Activated naive CD8-positive, alpha-beta T cell treated with anti-CD3 and anti-CD28 coated beads, Interleukin-2, amount 50 U/mL, for 24 hours (primary cell): ENCODE measurements around the gene RHOBTB1.
"Not testable (repeated sequence)": the region's sequence is repeated elsewhere in the genome, so short reads cannot be mapped to it uniquely, and the experiment has no call there.

Source experiments
- ATAC-seq: fragments of 150-1000 bp; cut with Tn5 transposase; one replicate; pipeline ENCODE4 v1.10.0; 2021
- DNase-seq: peaks from one replicate; pipeline ENCODE4 v3.0.0; 2021
- H3K27ac Mint-ChIP-seq: one replicate; pipeline ENCODE4 v1.8.0; 2021; ENCODE audit warnings: mild to moderate bottlenecking, mixed read lengths
- H3K27me3 Mint-ChIP-seq: one replicate; pipeline ENCODE4 v1.8.0; 2021; ENCODE audit warnings: mixed read lengths
- H3K36me3 Mint-ChIP-seq: one replicate; pipeline ENCODE4 v1.8.0; 2021; ENCODE audit warnings: low read depth, mixed read lengths
- H3K4me1 Mint-ChIP-seq: one replicate; pipeline ENCODE4 v1.8.0; 2021; ENCODE audit warnings: mixed read lengths
- H3K4me3 Mint-ChIP-seq: one replicate; pipeline ENCODE4 v1.8.0; 2021; ENCODE audit warnings: mild to moderate bottlenecking, moderate library complexity, mixed read lengths
- H3K9me3 Mint-ChIP-seq: one replicate; pipeline ENCODE4 v1.8.0; 2021; ENCODE audit warnings: mixed read lengths

The RHOBTB1 gene

DNA sequence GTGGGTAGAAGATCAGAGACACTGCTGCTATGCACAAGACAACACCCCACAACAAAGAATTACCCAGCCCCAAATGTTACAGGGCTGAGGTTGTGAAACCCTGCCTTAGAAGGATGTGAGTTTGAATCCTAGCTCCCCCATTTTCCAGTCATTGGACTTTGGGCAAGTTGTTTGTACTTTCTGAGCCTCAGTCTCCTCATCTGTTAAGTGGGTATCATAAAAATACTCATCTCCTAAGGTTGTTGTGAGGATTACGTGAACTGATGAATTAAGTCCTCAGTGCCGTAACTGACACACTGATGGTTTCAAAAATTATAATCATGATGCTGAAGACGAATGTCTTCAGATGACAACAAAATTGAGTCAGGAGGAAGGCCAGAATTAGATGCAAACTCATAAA, 30.3 kb downstream of the RHOBTB1 start:
- Mint-ChIP-seq H3K27ac (no peak overlapping the region), H3K36me3 (no peaks in the 10 kb centered on the region), H3K27me3 (no peaks in the 10 kb centered on the region), H3K9me3 (no peaks in the 10 kb centered on the region), H3K4me3 (no peak overlapping the region), H3K4me1 (peaks cover 11% of the 10 kb centered on the region)
- no peak for DNase-seq
- no peak for ATAC-seq

DNA sequence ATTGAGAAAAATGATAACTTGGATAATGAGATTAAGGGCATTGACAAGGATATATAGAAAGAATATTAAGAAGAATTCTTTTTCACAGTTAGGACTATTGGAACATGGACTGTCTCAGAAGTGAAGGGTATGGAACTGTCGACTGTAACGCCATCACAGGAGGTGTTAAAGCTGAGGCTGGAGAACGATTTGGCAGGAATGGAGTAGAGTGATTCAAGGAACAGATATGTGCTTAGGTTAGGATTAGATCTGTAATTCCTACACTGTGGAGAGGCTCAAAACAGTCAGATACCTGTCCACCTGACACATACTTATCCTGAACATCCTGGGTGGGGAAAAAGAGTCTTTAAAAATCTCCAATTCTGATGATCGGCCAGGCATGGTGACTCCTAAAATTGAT, 30.9 kb downstream of the RHOBTB1 start:
- Mint-ChIP-seq H3K4me1 (peaks cover 11% of the 10 kb centered on the region), H3K9me3 (no peaks in the 10 kb centered on the region), H3K36me3 (no peaks in the 10 kb centered on the region), H3K4me3 (no peak overlapping the region), H3K27ac (no peak overlapping the region), H3K27me3 (no peaks in the 10 kb centered on the region)
- DNase-seq = no peak
- ATAC-seq = no peak

DNA sequence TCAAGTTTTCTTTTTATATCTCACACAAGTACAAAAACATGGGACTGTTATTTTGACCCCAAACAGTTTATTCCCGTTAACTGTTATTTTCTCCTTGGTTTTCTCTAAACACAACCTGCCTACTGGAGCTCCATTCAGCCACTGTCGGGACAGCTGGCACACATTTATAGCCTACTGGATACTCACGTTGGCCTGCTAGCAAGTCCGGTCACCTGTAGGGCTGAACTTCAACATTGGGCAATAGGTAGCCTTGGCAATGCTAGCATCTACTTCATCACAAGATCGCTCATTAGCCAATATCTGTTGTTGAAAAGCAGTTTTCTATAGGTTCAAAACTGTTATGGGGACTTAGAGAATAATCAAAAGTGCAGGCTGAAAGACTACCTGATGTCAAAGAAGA, 32.3 kb downstream of the RHOBTB1 start:
- peaks cover 4% of the 10 kb centered on the region for H3K9me3 Mint-ChIP-seq
- ATAC-seq (no peak), DNase-seq (no peak)
- H3K27ac Mint-ChIP-seq = no peak overlapping the region
- no peak overlapping the region for H3K4me3 Mint-ChIP-seq
- H3K36me3 Mint-ChIP-seq = peaks cover 2% of the 10 kb centered on the region
- H3K4me1 Mint-ChIP-seq = peaks cover 11% of the 10 kb centered on the region
- no peaks in the 10 kb centered on the region for H3K27me3 Mint-ChIP-seq

DNA sequence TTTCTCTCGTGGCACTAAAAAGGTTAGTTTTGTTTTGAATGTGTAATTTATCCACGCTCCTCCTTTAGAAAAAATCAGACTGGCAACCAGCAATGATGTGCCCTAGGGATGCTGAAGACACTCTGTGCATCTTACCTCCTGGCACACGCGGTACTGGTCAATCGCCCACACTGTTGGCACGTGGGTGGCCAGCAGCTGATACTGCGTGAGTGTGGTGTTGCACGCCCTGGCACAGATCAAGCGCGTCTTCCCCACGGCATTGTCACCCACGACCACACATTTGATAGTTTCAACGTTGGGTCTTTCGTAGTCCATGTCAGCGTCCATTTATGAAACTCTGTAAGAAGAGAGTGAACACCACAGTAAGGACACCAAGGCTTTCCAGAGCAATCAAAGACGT, 32.8 kb downstream of the RHOBTB1 start:
- DNase-seq (no peak), ATAC-seq (no peak)
- no peaks in the 10 kb centered on the region for H3K27me3 Mint-ChIP-seq
- H3K4me1 Mint-ChIP-seq = peaks cover 11% of the 10 kb centered on the region
- H3K27ac Mint-ChIP-seq = no peak overlapping the region
- peaks cover 8% of the 10 kb centered on the region for H3K9me3 Mint-ChIP-seq
- peaks cover 2% of the 10 kb centered on the region for H3K36me3 Mint-ChIP-seq
- no peak overlapping the region for H3K4me3 Mint-ChIP-seq

DNA sequence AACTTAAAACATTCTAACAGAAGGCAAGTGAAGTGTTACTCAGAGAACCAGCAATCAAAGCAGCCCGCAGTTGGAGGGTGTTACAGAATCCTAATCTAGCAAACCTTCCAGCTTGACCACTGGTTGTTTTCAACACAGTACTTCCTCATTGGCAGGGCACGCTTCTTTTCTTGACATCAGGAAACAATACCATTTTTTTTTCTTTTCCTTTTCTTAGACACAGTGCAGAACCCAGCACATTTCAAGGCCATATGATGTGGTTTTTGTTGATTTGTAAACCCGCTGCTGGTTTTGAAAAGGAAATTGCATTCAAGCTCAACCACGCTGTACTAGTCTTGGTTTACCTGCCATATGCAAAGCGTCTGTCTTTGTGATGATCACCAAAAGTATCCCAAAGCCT, 33.4 kb downstream of the RHOBTB1 start:
- H3K4me3 Mint-ChIP-seq = no peak overlapping the region
- ATAC-seq (no peak), DNase-seq (no peak)
- H3K9me3 Mint-ChIP-seq = peaks cover 10% of the 10 kb centered on the region
- H3K36me3 Mint-ChIP-seq = peaks cover 2% of the 10 kb centered on the region
- H3K27ac Mint-ChIP-seq = no peak overlapping the region
- H3K27me3 Mint-ChIP-seq = no peaks in the 10 kb centered on the region
- H3K4me1 Mint-ChIP-seq = peaks cover 11% of the 10 kb centered on the region

DNA sequence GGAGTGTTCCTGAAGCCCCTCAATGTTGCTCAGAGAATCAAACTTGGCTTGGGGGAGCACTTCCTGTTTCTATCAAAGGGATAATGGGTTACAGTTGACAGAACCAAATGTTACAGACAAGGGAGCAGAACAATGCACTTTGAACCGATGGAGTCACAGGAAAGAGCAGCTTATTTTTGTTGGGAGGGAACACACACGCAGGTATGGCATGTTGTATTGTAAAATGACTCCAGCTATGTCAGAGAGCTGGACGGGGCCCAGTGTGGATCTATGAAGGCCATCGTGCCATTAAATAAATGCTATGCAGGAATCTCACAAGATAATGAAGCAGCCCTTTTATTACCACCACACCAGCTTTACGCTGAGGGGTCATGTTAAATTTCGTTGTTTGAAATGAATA, 35.1 kb downstream of the RHOBTB1 start:
- Mint-ChIP-seq H3K27me3 (no peaks in the 10 kb centered on the region), H3K27ac (no peak overlapping the region), H3K4me1 (peaks cover 11% of the 10 kb centered on the region), H3K9me3 (peaks cover 10% of the 10 kb centered on the region), H3K4me3 (no peak overlapping the region), H3K36me3 (peaks cover 2% of the 10 kb centered on the region)
- ATAC-seq (no peak), DNase-seq (no peak)

DNA sequence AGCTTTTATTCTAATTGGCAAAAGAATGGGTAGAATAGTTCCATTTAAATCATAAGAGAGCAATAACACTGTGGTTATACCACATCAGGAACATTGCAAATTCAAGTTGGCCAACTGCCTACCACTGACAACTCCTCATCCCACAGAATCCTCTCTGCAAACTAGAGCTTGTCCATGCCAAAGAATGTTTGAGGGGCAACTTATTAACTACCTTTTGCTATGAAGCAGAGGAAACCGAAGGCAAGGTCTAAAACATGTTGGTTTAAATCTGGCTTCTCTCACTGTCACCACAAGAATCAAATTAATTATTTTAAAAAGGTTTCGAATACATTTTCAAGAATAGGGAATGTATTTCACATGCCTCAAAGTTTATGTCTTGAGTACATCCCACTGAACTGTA, 36.0 kb downstream of the RHOBTB1 start:
- peaks cover 2% of the 10 kb centered on the region for H3K36me3 Mint-ChIP-seq
- DNase-seq (no peak), ATAC-seq (no peak)
- H3K27ac Mint-ChIP-seq = no peak overlapping the region
- peaks cover 11% of the 10 kb centered on the region for H3K4me1 Mint-ChIP-seq
- peaks cover 3% of the 10 kb centered on the region for H3K27me3 Mint-ChIP-seq
- peaks cover 10% of the 10 kb centered on the region for H3K9me3 Mint-ChIP-seq
- H3K4me3 Mint-ChIP-seq = no peak overlapping the region

DNA sequence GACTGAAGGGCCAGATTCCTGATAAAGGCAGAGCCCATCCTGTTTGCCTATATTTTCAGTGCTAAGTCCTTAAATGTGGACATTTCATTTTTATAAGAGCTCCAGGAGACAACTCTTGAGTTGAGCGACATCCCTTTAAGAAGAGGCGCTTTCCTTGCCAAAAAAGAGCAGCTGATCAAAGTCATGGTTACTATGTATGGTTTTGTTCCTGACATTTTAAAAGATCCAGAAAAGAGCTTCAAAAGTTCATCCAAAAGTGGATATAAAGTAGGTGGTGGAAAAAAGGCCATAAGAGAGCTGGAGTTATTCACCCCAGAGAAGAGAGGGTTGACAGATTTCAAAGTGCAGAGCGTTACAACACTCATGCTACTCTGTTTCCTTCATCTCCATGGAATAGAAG, 36.7 kb downstream of the RHOBTB1 start:
- H3K9me3 Mint-ChIP-seq = peaks cover 10% of the 10 kb centered on the region
- DNase-seq (no peak), ATAC-seq (no peak)
- peaks cover 11% of the 10 kb centered on the region for H3K4me1 Mint-ChIP-seq
- peaks cover 2% of the 10 kb centered on the region for H3K36me3 Mint-ChIP-seq
- H3K27ac Mint-ChIP-seq = no peak overlapping the region
- H3K4me3 Mint-ChIP-seq = no peak overlapping the region
- H3K27me3 Mint-ChIP-seq = peaks cover 3% of the 10 kb centered on the region

DNA sequence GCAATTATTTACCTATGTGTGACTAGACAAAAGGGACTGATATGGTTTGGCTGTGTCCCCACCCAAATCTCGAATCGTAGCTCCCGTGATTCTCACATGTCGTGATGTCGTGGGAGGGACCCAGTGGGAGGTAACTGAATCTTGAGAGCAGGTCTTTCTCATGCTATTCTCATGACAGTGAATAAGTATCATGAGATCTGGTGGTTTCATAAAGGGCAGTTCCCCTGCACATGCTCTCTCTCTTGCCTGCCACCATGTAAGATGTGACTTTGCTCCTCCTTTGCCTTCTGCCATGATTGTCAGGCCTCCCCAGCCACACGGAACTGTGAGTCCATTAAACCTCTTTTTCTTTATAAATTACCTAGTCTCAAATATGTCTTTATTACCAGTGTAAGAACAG, 37.2 kb downstream of the RHOBTB1 start:
- not testable (repeated sequence) for DNase-seq, ATAC-seq, H3K27me3 Mint-ChIP-seq, H3K27ac Mint-ChIP-seq, H3K4me3 Mint-ChIP-seq, H3K36me3 Mint-ChIP-seq
- Mint-ChIP-seq H3K4me1 (peaks cover 11% of the 10 kb centered on the region), H3K9me3 (peaks cover 10% of the 10 kb centered on the region)

DNA sequence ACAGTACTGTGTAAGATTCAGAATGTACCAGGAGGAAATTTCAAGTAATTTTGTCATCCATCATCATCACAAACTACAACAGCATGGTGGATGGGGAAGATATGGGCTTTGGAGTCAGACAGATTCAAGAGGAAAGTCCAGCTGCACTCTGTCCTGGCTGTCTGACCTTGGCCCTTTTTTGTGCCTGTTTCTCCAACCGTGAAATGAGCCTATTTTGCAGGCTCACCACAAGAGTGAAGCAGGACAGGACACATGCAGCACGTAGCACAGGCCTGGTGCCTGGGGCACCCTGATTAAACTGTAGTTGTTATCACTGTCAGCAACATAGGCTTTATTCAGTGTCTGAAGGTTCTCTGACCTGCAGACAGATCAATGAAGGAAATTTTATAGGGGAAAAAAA, 37.6 kb downstream of the RHOBTB1 start:
- no peak overlapping the region for H3K27ac Mint-ChIP-seq
- no peak for ATAC-seq

DNA sequence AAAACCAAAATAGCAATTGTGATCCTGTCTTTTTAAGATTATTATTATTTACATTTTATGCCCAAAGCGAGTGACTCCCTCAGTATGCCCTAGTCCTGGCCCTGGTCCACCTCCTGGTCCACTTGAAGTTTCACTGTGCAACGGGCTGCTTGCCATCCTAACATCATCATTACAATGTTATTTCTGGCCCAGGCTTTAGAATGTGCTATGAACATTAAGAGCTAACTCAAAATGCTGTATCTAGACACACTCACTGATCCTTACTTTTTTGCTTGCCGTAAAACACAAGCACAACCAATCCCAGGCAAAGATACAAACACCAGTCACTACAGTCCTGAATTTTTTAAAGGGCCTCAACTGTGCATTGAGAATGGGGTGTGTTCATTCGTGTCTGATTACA, 38.4 kb downstream of the RHOBTB1 start:
- ATAC-seq (no peak), DNase-seq (no peak)
- Mint-ChIP-seq H3K27me3 (peaks cover 3% of the 10 kb centered on the region), H3K9me3 (peaks cover 10% of the 10 kb centered on the region), H3K36me3 (peaks cover 2% of the 10 kb centered on the region), H3K4me3 (no peak overlapping the region), H3K4me1 (peaks cover 3% of the 10 kb centered on the region), H3K27ac (no peak overlapping the region)

More for the DNA sequence above, 37.6 kb downstream of the RHOBTB1 start:
- Mint-ChIP-seq H3K36me3 (peaks cover 2% of the 10 kb centered on the region), H3K4me3 (no peak overlapping the region), H3K4me1 (peaks cover 10% of the 10 kb centered on the region), H3K27me3 (peaks cover 3% of the 10 kb centered on the region), H3K9me3 (peaks cover 10% of the 10 kb centered on the region)
- no peak for DNase-seq

DNA sequence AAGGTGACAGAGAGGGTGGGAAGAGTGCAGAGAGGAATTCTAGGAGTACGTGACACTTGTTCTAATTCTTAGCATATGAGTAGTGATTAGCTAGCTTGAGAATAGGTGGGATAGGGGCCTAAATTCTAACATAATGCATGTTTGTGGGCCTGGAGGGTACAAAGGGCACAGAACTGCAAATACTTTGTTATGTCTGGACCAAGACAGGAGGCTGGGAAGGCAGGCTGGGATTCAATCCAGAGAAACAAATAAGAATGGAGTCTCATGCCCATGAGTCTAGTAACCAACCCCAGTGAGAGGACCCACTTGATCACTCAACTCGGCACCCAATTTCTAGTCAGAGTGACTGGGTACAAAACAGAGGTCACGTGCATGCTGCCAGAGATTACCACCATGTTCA, 40.9 kb downstream of the RHOBTB1 start:
- no peaks in the 10 kb centered on the region for H3K4me1 Mint-ChIP-seq
- ATAC-seq (no peak), DNase-seq (no peak)
- H3K27ac Mint-ChIP-seq = no peak overlapping the region
- H3K27me3 Mint-ChIP-seq = peaks cover 3% of the 10 kb centered on the region
- peaks cover 10% of the 10 kb centered on the region for H3K9me3 Mint-ChIP-seq
- peaks cover 2% of the 10 kb centered on the region for H3K36me3 Mint-ChIP-seq
- no peak overlapping the region for H3K4me3 Mint-ChIP-seq

DNA sequence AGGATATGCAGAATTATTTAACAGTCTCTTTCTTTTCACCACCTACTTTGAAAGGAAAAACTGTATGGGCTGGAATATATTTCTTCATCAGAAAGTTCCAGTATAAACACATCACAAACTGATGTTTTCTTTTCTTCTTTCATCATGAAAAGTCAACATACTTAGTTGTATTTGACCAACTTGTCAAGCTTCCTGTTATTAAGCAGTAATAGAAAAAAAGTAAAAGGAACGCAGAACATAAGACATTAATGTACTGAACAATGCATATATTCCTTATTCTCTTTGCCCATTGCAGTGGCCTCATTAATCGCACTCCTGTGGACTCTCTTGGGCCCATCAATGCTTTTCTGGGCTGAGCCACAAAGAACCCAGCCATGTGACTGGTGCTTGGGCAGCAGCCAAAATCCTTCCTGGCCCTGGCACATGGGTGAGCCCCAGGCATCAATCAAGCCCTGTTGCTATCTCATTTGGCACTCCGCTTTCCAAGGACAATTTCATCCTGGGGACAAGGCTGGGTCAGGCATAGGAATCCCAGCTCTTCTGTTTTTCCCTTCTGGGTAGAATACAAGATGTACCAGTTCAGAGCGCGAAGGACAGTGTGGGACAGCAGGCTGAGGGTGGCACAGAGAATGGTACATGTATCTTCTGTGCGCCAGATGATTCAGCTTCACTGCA, 42.3 kb downstream of the RHOBTB1 start:
- Mint-ChIP-seq H3K4me1 (no peaks in the 10 kb centered on the region), H3K27ac (no peak overlapping the region), H3K4me3 (no peak overlapping the region), H3K27me3 (peaks cover 3% of the 10 kb centered on the region), H3K9me3 (peaks cover 7% of the 10 kb centered on the region), H3K36me3 (no peaks in the 10 kb centered on the region)
- DNase-seq (no peak), ATAC-seq (no peak)

DNA sequence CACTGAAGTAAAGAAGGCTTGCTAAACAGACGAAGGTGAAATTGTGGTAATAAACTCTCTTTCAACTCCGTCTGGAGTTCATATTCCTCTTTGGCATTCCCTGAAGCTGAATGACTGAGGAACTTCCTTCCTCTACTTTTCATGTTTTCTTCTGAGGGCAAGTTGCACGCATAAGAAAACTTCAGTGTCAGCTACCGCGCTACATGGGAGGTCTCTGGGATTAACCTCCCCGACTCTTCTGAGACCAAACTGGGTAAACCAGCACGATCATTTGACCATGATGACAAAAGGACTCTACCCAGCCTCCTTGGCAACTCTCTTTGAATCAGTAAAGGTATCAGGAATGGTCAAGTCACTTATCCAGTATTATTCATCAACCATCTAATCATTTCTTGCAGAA, 44.7 kb downstream of the RHOBTB1 start:
- H3K27ac Mint-ChIP-seq = no peak overlapping the region
- H3K9me3 Mint-ChIP-seq = no peaks in the 10 kb centered on the region
- ATAC-seq (no peak), DNase-seq (no peak)
- no peaks in the 10 kb centered on the region for H3K4me1 Mint-ChIP-seq
- peaks cover 3% of the 10 kb centered on the region for H3K27me3 Mint-ChIP-seq
- H3K4me3 Mint-ChIP-seq = no peak overlapping the region
- no peaks in the 10 kb centered on the region for H3K36me3 Mint-ChIP-seq

DNA sequence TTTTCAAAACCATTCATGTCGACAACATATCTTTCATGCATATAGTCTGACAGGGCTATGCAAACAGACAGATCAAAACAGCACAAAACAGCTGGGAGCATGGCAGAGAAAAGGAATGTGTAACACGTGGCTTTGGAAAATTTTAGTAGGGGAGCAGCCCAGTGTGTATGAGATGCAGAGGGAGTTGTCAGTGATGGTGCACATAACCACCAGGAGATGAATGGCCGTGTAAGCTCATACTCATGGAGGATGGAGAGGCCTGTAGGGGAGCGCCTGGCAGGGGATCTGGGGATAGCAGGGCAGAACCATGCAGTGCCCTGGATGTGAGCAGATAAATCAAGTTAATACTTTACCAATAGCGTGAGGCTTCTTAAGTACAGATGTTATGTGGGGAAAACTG, 45.7 kb downstream of the RHOBTB1 start:
- peaks cover 3% of the 10 kb centered on the region for H3K27me3 Mint-ChIP-seq
- no peaks in the 10 kb centered on the region for H3K4me1 Mint-ChIP-seq
- H3K4me3 Mint-ChIP-seq = no peak overlapping the region
- H3K36me3 Mint-ChIP-seq = no peaks in the 10 kb centered on the region
- DNase-seq (no peak), ATAC-seq (no peak)
- H3K27ac Mint-ChIP-seq = no peak overlapping the region
- H3K9me3 Mint-ChIP-seq = no peaks in the 10 kb centered on the region

DNA sequence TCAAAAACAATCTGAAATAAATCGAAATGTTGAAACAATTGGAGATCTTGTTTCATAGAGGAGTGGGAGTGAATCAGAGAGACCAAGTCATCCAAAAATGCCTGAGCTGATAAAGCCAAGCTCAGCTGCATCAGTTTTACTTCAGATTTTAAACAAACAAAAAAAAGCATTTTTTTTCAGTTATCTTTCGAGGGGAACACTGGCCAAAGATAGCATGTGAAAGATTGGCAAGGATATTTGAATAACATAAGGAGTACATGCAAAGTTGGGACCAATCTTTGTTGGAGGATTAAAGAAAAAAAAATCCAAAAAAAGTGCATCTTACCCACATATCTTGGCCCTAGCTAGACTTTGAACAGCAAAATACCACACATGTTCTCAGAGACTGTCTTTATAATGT, 47.2 kb downstream of the RHOBTB1 start:
- Mint-ChIP-seq H3K4me1 (no peaks in the 10 kb centered on the region), H3K4me3 (no peak overlapping the region), H3K27me3 (no peaks in the 10 kb centered on the region), H3K27ac (no peak overlapping the region), H3K9me3 (peaks cover 2% of the 10 kb centered on the region), H3K36me3 (no peaks in the 10 kb centered on the region)
- ATAC-seq = no peak
- DNase-seq = no peak
